Psoas muscle (tissue), 8 donors: ENCODE measurements around the gene CNIH3. TPM values are rescaled to one million over a fixed set of nuclear protein-coding genes. Genes with fewer than 3 reads are reported as not detected.

Source experiments
- ATAC-seq, 4 donors: fragments of 200-7000 bp; cut with Tn5 transposase; one replicate each; pipeline ENCODE4 v1.9.1; 2020; ENCODE audit warnings: moderate library complexity in 3 of 4, mild to moderate bottlenecking in 2 of 4
- DNase-seq, 2 donors: peaks; one replicate each; pipeline ENCODE4 v3.0.0-alpha.2; 2020
- H3K27ac ChIP-seq: fragments of 200-600 bp; one replicate; pipeline ENCODE4 v1.8.0; 2022
- H3K27me3 ChIP-seq, 3 donors: fragments of 200-600 bp in 1 of 3; one replicate each; pipeline versions ENCODE4 v1.6.1 to v1.8.0; 2013 to 2022; ENCODE audit warnings: low read length in 2 of 3, mild to moderate bottlenecking in 2 of 3, moderate library complexity in 1 of 3; ENCODE audit not compliant: insufficient read depth in 3 of 3
- H3K36me3 ChIP-seq, 2 donors: fragments of 200-600 bp in 1 of 2; one replicate each; pipeline versions ENCODE4 v1.6.1 to v1.8.0; 2013 to 2022; ENCODE audit warnings: low read depth in 1 of 2, mild to moderate bottlenecking in 1 of 2, moderate library complexity in 1 of 2; ENCODE audit not compliant: insufficient read depth in 1 of 2
- H3K4me1 ChIP-seq: fragments of 200-600 bp; one replicate; pipeline ENCODE4 v1.8.0; 2022
- H3K4me3 ChIP-seq: fragments of 200-600 bp; one replicate; pipeline ENCODE4 v1.8.0; 2022; ENCODE audit warnings: mild to moderate bottlenecking
- H3K9me3 ChIP-seq: fragments of 200-600 bp; one replicate; pipeline ENCODE4 v1.8.0; 2022
- CTCF ChIP-seq: fragments of 200-600 bp; IDR thresholded peaks from one replicate; pipeline ENCODE4 v1.8.0; 2022; ENCODE audit warnings: antibody characterized with exemption
- WGBS, 3 donors: extraction: QIAGEN DNeasy Blood & Tissue Kit; methylation state at CpG; one replicate each; pipeline versions ENCODE4 v1.1.6 to v1.1.7; 2013; 5-methylcytosine and 5-hydroxymethylcytosine counted together
- intact Hi-C, 2 donors: fragments of 100-400 bp; cut with DNase I; formaldehyde crosslinking; loops; one replicate each; pipeline versions ENCODE4 v1.11.0 to v1.14.2; 2022
- polyA plus RNA-seq, 3 donors: library from polyadenylated mRNA; stranded (reverse); fragments of 200-250 nt; gene quantifications; one replicate each; pipeline ENCODE4 v1.2.3, GENCODE V29; 2013
- total RNA-seq, 4 donors: library from RNA; stranded (reverse); fragmentation: NEBNext Ultra II Directional in 2 of 4; extraction: Animal tissue kit (Norgen Biotek cat#: 25700) in 2 of 4; gene quantifications; one replicate each; pipeline versions ENCODE4 v1.2.1 to v1.2.4, GENCODE V29; 2021 to 2023
- donor health status: healthy with polysubstance abuse.
- donor health status: DM: no; HTN: no; CAD: no; lungs with moderate emphysema.
- donor health status: Bipolar disorder and iron deficiency.
- donor health status: healthy.
- donor health status: DM: yes; HTN: yes; CAD: no.
- donor health status: DM: no; HTN: no; CAD: no.
- donor health status: DM: no; HTN: no; CAD: no.
- donor health status: DM: yes; HTN: yes; CAD: no.

The CNIH3 gene
- total and polyA plus RNA-seq, 7 donors, result 0.39 to 1.9 (median 1.2) TPM

- DNase-seq, result no peak
- no peaks in the 10 kb centered on the region for H3K4me1 ChIP-seq
- H3K4me3 ChIP-seq, result no peak overlapping the region
- TF ChIP-seq CTCF, result no peak
- WGBS, 3 donors, result 49 to 59% (median 54%) methylated on average over 4 of the region's 4 CpGs
- no peaks in the 10 kb centered on the region for H3K36me3 ChIP-seq
- intact Hi-C loops, result no loop called here
- H3K27ac ChIP-seq, result no peak overlapping the region
- H3K9me3 ChIP-seq, result no peaks in the 10 kb centered on the region
- ATAC-seq, result no peak
- H3K27me3 ChIP-seq, result no peaks in the 10 kb centered on the region
Measured at GRCh38 chr1:224687465-224687864, 71.3 kb downstream of the CNIH3 start.

GRCh38 chr1:224689374-224689773 lies 73.3 kb downstream of the CNIH3 start:
- TF ChIP-seq CTCF, result no peak
- no peaks in the 10 kb centered on the region for H3K9me3 ChIP-seq
- H3K27ac ChIP-seq, result no peak overlapping the region
- ATAC-seq (no peak), DNase-seq (no peak)
- 47 to 51% (median 50%) methylated on average over 9 of the region's 9 CpGs for WGBS, 3 donors
- H3K27me3 ChIP-seq, result no peaks in the 10 kb centered on the region
- no peaks in the 10 kb centered on the region for H3K4me1 ChIP-seq
- H3K36me3 ChIP-seq, result no peaks in the 10 kb centered on the region
- intact Hi-C loops, result no loop called here
- no peak overlapping the region for H3K4me3 ChIP-seq

- Histone ChIP-seq H3K9me3 (no peaks in the 10 kb centered on the region), H3K27me3 (no peaks in the 10 kb centered on the region), H3K36me3 (no peaks in the 10 kb centered on the region), H3K4me1 (no peaks in the 10 kb centered on the region), H3K27ac (no peak overlapping the region), H3K4me3 (no peak overlapping the region)
- TF ChIP-seq CTCF, result no peak
- ATAC-seq (no peak), DNase-seq (no peak)
- intact Hi-C loops, result no loop called here
- WGBS, 3 donors, result 94 to 100% (median 95%) methylated on average over 4 of the region's 4 CpGs
Measured at GRCh38 chr1:224690576-224690975, 74.5 kb downstream of the CNIH3 start.

GRCh38 chr1:224691148-224691925 lies 75.2 kb downstream of the CNIH3 start:
- no peak overlapping the region for H3K4me3 ChIP-seq
- intact Hi-C loops, result no loop called here
- WGBS, 3 donors, result 68 to 81% (median 70%) methylated on average over 4 of the region's 4 CpGs
- ATAC-seq (no peak), DNase-seq (no peak)
- H3K27me3 ChIP-seq, result no peaks in the 10 kb centered on the region
- no peak overlapping the region for H3K27ac ChIP-seq
- H3K9me3 ChIP-seq, result no peaks in the 10 kb centered on the region
- no peaks in the 10 kb centered on the region for H3K4me1 ChIP-seq
- no peak for TF ChIP-seq CTCF
- no peaks in the 10 kb centered on the region for H3K36me3 ChIP-seq

- ATAC-seq, result no peak
- intact Hi-C loops, result no loop called here
- WGBS, 3 donors, result 84 to 87% (median 86%) methylated on average over 3 of the region's 3 CpGs
Measured at GRCh38 chr1:224694969-224695368, 78.9 kb downstream of the CNIH3 start.

More at GRCh38 chr1:224694969-224695368, 78.9 kb downstream of the CNIH3 start:
- Histone ChIP-seq H3K9me3 (no peaks in the 10 kb centered on the region), H3K4me3 (no peak overlapping the region), H3K27me3 (no peaks in the 10 kb centered on the region), H3K27ac (no peak overlapping the region), H3K36me3 (no peaks in the 10 kb centered on the region), H3K4me1 (no peaks in the 10 kb centered on the region)
- no peak for DNase-seq
- TF ChIP-seq CTCF, result no peak
